ENCODE data around the gene NEDD8.

DNA sequence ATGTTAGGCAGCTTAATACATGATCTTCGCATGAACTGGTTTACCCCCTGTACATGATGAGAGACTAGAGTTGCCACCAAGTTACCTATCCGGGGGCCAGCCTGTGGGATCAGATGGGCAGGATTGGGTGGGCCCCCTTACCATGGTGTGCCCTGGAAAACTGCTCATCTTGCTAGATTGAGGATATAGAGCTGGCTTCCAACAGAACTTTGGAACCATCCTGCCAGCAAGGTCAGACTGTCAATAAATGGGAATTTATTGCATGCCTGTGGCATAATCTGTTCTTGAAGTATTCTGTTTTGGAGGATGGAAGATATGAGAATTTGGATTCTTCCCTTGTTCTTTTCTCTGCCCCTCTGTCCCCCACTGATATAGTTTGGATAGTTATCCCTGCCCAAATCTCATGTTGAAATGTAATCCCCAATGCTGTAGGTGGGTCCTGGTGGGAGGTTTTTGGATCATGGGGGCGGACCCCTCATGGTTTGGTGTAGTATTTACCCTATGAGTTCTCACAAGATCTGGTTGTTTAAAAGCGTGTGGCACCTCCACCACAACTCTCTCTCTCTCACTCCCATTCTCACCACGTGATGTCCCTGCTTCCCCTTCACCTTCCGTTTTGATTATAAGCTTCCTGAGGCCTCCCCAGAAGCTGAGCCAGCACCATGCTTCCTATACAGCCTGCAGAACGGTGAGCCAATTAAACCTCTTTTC lies 33.2 kb downstream of the NEDD8 start:
- TF ChIP-seq, protein P1, sequence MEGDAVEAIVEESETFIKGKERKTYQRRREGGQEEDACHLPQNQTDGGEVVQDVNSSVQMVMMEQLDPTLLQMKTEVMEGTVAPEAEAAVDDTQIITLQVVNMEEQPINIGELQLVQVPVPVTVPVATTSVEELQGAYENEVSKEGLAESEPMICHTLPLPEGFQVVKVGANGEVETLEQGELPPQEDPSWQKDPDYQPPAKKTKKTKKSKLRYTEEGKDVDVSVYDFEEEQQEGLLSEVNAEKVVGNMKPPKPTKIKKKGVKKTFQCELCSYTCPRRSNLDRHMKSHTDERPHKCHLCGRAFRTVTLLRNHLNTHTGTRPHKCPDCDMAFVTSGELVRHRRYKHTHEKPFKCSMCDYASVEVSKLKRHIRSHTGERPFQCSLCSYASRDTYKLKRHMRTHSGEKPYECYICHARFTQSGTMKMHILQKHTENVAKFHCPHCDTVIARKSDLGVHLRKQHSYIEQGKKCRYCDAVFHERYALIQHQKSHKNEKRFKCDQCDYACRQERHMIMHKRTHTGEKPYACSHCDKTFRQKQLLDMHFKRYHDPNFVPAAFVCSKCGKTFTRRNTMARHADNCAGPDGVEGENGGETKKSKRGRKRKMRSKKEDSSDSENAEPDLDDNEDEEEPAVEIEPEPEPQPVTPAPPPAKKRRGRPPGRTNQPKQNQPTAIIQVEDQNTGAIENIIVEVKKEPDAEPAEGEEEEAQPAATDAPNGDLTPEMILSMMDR (IDR thresholded peaks at IDR 0.05): no peak
- no peak for TF ChIP-seq POLR2A (IDR thresholded peaks at IDR 0.05)
